Activated CD8-positive, alpha-beta memory T cell treated with anti-CD3 and anti-CD28 coated beads, Interleukin-2, amount 10 ng/mL, durations not matched to agents 7 days and 5 days (primary cell): Measurements from ENCODE around the gene NDC1. TPM values are rescaled to one million over a fixed set of nuclear protein-coding genes. Genes with fewer than 3 reads are reported as not detected.
"Not testable (repeated sequence)": the region's sequence is repeated elsewhere in the genome, so short reads cannot be mapped to it uniquely, and the experiment has no call there.

Experiments used
- ATAC-seq: fragments of 150-1000 bp; cut with Tn5 transposase; one replicate; pipeline ENCODE4 v1.10.0; 2021; ENCODE audit warnings: moderate library complexity
- CTCF ChIA-PET: fragments of 350-600 bp; sonication (Branson Sonifier 250); formaldehyde crosslinking; loops from one replicate; lab custom pipeline; 2021; ENCODE audit warnings: antibody characterized with exemption; lab: Charles Lee
- DNase-seq: peaks from one replicate; pipeline ENCODE4 v3.0.0-alpha.2; 2020
- H3K27ac Mint-ChIP-seq: one replicate; pipeline ENCODE4 v1.8.0; 2021; ENCODE audit warnings: mild to moderate bottlenecking, mixed read lengths
- H3K27me3 Mint-ChIP-seq: one replicate; pipeline ENCODE4 v1.8.0; 2021; ENCODE audit warnings: mixed read lengths
- H3K36me3 Mint-ChIP-seq: one replicate; pipeline ENCODE4 v1.8.0; 2021; ENCODE audit warnings: mild to moderate bottlenecking, mixed read lengths
- H3K4me1 Mint-ChIP-seq: one replicate; pipeline ENCODE4 v1.8.0; 2021; ENCODE audit warnings: mixed read lengths
- H3K4me3 Mint-ChIP-seq: one replicate; pipeline ENCODE4 v1.8.0; 2021; ENCODE audit warnings: mild to moderate bottlenecking, moderate library complexity, mixed read lengths
- H3K9me3 Mint-ChIP-seq: one replicate; pipeline ENCODE4 v1.8.0; 2022; ENCODE audit warnings: low read depth, mixed read lengths
- total RNA-seq, 2 experiments: library from RNA; stranded (reverse); gene quantifications; one replicate each; pipeline ENCODE4 v1.2.3, GENCODE V29; 2021

NDC1 gene
- total RNA-seq, 2 experiments from 2014 or later, result 26.1 to 35.5 TPM

DNA sequence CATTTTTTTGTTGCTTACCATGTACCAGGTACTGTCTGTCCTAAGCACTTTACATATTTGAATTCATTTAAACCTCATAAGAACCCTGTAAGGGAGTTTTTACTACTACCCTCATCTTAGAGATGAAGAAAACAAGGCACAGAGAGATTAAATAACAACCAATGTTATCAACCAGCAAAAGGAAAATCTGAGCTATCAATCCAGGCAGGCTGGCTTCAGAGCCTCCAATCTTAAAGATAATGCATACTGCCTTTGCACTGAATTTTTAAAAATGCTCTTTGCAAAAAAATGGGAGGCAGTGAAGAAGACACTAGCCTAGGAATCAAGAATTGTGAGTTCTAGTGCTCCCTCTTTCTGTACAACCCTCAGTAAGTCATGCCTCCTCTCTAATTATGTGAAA is 18.7 kb downstream of the NDC1 start:
- CTCF ChIA-PET, result no interaction called here
- no peaks in the 10 kb centered on the region for H3K27me3 Mint-ChIP-seq
- no peak overlapping the region for H3K27ac Mint-ChIP-seq
- H3K36me3 Mint-ChIP-seq, result peaks cover 59% of the 10 kb centered on the region
- no peaks in the 10 kb centered on the region for H3K9me3 Mint-ChIP-seq
- ATAC-seq, result no peak
- H3K4me1 Mint-ChIP-seq, result peaks cover 13% of the 10 kb centered on the region
- H3K4me3 Mint-ChIP-seq, result no peak overlapping the region
- no peak for DNase-seq

DNA sequence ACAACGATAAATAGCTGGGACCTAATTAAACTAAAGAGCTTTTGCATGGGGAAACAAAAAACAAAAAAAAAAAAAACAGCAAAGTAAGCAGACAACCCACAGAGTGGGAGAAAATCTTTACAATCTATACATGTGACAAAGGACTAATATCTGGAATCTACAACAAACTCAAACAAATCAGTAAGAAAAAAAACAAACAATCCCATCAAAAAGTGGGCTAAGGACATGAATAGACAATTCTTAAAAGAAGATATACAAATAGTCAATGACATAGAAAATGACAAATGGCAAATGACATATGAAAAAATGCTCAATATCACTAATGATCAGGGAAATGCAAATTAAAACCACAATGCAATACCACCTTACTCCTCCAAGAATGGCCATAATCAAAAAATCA is 21.5 kb downstream of the NDC1 start:
- peaks cover 77% of the 10 kb centered on the region for H3K36me3 Mint-ChIP-seq
- H3K27me3 Mint-ChIP-seq, CTCF ChIA-PET, H3K27ac Mint-ChIP-seq, H3K4me3 Mint-ChIP-seq, ATAC-seq, DNase-seq, H3K9me3 Mint-ChIP-seq: not testable (repeated sequence)
- H3K4me1 Mint-ChIP-seq, result peaks cover 23% of the 10 kb centered on the region

DNA sequence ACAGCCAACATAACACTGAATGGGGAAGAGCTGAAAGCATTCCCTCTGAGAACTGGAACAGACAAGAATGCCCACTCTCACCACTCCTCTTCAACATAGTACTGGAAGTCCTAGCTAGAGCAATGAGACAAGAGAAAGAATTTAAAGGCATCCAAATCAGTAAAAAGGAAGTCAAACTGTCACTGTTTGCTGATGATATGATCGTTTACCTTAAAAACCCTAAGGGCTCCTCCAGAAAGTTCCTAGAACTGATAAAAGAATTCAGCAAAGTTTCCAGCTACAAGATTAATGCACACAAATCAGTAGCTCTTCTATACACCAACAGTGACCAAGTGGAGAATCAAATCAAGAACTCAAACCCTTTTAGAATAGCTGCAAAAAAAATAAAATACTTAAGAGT is 22.6 kb downstream of the NDC1 start:
- H3K27ac Mint-ChIP-seq, CTCF ChIA-PET, DNase-seq, ATAC-seq, H3K9me3 Mint-ChIP-seq, H3K4me3 Mint-ChIP-seq, H3K27me3 Mint-ChIP-seq: not testable (repeated sequence)
- H3K4me1 Mint-ChIP-seq, result peaks cover 24% of the 10 kb centered on the region
- H3K36me3 Mint-ChIP-seq, result peaks cover 85% of the 10 kb centered on the region

DNA sequence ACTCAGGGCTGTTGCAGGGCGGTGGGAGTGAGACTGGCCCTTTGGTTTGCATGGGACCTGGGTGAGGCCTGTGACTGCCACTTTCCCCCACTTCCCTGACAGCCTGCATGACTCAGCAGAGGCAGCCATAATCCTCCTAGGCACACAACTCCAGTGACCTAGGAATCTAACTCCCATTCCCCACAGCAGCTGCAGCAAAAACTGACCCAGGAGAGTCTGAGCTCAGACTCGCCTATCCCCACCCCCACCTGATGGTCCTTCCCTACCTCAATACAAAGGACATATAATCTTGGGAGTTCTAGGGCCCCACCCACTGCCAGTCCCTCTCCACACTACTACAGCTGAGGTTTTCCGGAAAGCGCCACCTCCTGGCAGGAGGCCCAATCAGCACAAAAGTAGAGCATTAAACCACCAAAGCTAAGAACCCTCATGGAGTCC is 26.7 kb downstream of the NDC1 start:
- H3K9me3 Mint-ChIP-seq, result no peaks in the 10 kb centered on the region
- peaks cover 66% of the 10 kb centered on the region for H3K36me3 Mint-ChIP-seq
- H3K4me3 Mint-ChIP-seq, result no peak overlapping the region
- H3K27me3 Mint-ChIP-seq, result no peaks in the 10 kb centered on the region
- no peak for DNase-seq
- peak overlapping the region; percentile 5 for H3K27ac Mint-ChIP-seq
- ATAC-seq, result no peak
- peaks cover 20% of the 10 kb centered on the region for H3K4me1 Mint-ChIP-seq
- CTCF ChIA-PET, result interaction anchor here (0.8 to 1.2 kb wide), 3 partner anchors 13 to 104 kb away, joined by 3 read pairs; no protein-coding TSS in a partner anchor

DNA sequence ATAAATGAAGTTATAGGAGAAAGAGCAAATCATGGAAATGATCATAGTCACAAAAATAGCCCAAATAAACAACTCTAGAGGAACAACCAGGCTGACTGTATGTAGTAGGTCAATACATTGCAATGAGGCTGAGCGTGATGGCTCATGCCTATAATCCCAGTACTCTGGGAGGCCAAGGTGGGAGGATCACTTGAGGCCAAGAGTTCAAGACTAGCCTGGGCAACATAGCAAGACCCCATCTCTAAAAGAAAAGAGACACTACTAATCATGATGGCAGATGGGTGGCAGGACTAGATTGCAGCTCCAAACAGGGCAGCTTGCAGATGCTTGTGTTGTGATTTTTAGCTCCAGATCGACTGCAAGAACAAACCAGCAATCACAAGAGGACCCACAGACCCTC is 27.6 kb downstream of the NDC1 start:
- DNase-seq (no peak), ATAC-seq (no peak)
- H3K4me1 Mint-ChIP-seq, result peaks cover 20% of the 10 kb centered on the region
- CTCF ChIA-PET, result interaction anchor here (1.2 to 1.8 kb wide), 2 partner anchors 14 to 21 kb away, joined by 3 read pairs; no protein-coding TSS in a partner anchor
- peak overlapping the region; percentile 2 for H3K27ac Mint-ChIP-seq
- H3K27me3 Mint-ChIP-seq, result no peaks in the 10 kb centered on the region
- H3K36me3 Mint-ChIP-seq, result peaks cover 59% of the 10 kb centered on the region
- H3K4me3 Mint-ChIP-seq, result no peak overlapping the region
- no peaks in the 10 kb centered on the region for H3K9me3 Mint-ChIP-seq

DNA sequence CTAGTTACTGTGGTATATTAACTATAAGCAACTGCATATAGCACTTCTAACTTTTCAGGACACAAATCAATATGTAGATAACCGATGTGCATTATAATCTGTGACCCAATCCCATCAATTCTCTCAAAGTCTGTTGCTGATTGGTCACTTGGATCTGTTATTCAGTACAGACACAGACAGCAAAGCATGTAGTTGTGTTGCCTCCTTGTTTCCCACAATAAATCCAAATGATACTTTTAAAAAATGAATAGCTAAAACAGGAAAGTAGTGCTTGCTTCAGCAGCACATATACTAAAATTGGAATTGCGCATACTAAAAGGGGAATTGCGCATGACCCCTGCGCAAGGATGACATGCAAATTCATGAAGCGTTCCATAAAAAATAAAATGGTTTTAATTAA is 28.1 kb downstream of the NDC1 start:
- Mint-ChIP-seq H3K27me3 (no peaks in the 10 kb centered on the region), H3K4me1 (peaks cover 18% of the 10 kb centered on the region), H3K36me3 (peaks cover 55% of the 10 kb centered on the region), H3K9me3 (no peaks in the 10 kb centered on the region), H3K4me3 (no peak overlapping the region), H3K27ac (no peak overlapping the region)
- CTCF ChIA-PET, result interaction anchor here (0.6 to 1.8 kb wide), 2 partner anchors 14 to 16 kb away, joined by 3 read pairs; no protein-coding TSS in a partner anchor
- DNase-seq (no peak), ATAC-seq (no peak)

DNA sequence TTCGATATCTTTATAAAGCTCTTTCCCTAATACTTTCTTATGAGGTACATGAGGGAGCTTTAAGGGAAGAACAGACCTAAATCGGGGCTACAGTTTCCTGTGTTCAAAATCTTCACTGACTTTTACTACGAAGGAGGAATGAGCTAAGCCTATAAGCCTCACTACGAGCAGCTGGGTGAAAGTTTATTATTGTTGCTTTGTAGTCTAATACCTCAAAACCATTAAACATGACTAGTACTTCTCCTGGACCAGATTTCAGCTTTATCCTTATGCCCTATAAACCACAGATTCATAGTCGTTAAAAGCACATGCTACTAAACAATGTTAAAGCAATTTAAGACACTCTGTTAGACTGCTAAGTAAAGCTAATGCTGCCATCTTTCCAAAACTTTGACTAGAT is 30.2 kb downstream of the NDC1 start:
- Mint-ChIP-seq H3K36me3 (peaks cover 43% of the 10 kb centered on the region), H3K27ac (no peak overlapping the region), H3K9me3 (no peaks in the 10 kb centered on the region), H3K4me1 (peaks cover 7% of the 10 kb centered on the region), H3K27me3 (no peaks in the 10 kb centered on the region), H3K4me3 (no peak overlapping the region)
- CTCF ChIA-PET, result no interaction called here
- ATAC-seq (no peak), DNase-seq (no peak)

DNA sequence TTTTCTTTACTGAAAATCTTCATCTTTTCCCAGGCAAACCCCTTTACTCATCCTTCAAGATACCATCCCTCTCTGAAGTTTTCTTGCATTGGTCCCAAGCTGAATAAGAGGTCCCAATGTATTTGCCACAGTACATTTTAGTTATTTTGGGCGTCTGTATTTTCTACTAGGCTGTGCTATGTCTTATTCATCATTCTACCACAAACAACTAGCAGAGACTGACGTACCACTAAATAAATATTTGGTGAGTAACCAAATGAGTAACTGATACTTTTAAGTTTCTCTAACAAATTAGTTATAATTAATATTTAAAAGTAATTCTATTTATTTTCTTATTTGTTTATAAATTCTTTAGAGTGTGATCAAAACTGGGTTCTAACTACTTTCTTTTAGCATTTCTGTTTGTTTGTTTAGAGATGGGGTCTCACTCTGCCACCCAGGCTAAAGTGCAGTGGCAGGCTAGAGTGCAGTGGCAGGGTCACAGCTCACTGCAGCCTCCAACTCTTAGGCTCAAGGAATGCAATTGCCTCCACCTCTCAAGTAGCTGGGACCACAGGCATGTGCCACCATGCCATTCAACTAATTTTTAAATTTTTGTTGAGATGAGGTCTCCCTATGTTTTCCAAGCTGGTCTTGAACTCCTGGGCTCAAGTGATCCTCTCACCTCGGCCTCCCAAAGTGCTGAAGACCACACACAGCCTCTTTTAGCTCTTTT is 33.1 kb downstream of the NDC1 start:
- DNase-seq (no peak), ATAC-seq (no peak)
- H3K4me3 Mint-ChIP-seq, result no peak overlapping the region
- no peaks in the 10 kb centered on the region for H3K27me3 Mint-ChIP-seq
- CTCF ChIA-PET, result no interaction called here
- H3K27ac Mint-ChIP-seq, result no peak overlapping the region
- H3K4me1 Mint-ChIP-seq, result peaks cover 2% of the 10 kb centered on the region
- peaks cover 35% of the 10 kb centered on the region for H3K36me3 Mint-ChIP-seq
- no peaks in the 10 kb centered on the region for H3K9me3 Mint-ChIP-seq

DNA sequence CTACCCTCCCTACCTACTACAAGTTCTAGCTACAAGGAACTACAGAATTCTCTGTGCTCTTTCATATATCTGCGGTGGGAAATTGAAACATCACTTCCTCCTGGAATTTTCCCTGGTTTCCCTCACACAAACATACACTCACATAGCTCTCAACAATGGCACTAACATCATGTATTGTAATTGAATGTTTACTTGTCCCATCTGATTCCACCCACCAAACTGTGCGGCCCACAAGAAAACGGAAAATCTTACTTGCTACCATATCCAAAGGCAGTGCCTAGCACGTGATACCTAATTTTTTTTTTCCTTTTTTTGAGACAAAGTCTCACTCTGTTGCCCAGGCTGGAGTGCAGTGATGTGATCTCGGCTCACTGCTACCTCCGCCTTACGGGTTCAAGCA is 33.9 kb downstream of the NDC1 start:
- ATAC-seq (no peak), DNase-seq (no peak)
- CTCF ChIA-PET, result no interaction called here
- H3K36me3 Mint-ChIP-seq, result peaks cover 38% of the 10 kb centered on the region
- no peaks in the 10 kb centered on the region for H3K9me3 Mint-ChIP-seq
- H3K27me3 Mint-ChIP-seq, result no peaks in the 10 kb centered on the region
- H3K4me3 Mint-ChIP-seq, result no peak overlapping the region
- no peak overlapping the region for H3K27ac Mint-ChIP-seq
- H3K4me1 Mint-ChIP-seq, result peaks cover 2% of the 10 kb centered on the region

DNA sequence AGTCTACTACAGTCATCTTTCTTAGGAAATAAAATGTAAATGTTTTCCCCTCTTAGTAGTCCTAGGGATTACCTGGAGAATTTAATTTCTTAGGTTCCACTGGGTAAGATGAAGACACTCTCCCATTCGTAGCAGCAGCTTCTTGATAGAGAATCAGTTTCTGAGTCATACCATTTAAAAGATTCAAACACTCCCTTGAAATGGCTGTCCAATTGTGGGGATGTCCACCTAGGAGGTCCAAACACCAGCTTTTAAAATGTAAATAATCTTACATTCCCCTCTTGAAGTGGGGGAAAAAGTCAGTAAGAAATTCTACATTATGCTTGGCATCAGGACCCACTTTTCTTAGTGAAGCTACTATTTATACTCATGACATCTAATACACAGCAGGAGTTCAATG is 37.5 kb downstream of the NDC1 start:
- H3K9me3 Mint-ChIP-seq, result no peaks in the 10 kb centered on the region

DNA sequence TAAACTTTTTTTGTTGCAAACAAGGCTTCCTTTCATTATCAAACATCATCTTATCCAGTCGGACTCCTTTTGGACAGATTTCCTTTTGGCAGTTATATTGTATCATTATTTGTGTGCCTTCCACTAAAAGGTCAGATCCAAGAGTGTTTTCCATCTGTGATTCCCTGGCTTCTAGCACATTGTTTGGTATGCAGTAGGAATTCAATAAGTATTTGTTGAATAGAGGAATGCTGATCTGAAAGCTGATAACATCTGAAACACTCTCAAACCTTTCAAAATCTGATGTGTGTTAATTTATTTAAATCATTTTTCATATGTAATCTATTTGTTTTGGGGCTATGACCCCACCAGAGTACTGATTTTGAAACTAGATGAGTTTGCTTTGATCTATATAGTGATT is 39.0 kb downstream of the NDC1 start:
- no peaks in the 10 kb centered on the region for H3K9me3 Mint-ChIP-seq
- CTCF ChIA-PET, result no interaction called here
- no peaks in the 10 kb centered on the region for H3K4me1 Mint-ChIP-seq
- no peaks in the 10 kb centered on the region for H3K27me3 Mint-ChIP-seq
- H3K36me3 Mint-ChIP-seq, result peaks cover 49% of the 10 kb centered on the region
- DNase-seq (no peak), ATAC-seq (no peak)
- H3K27ac Mint-ChIP-seq, result no peak overlapping the region
- no peak overlapping the region for H3K4me3 Mint-ChIP-seq

More for the DNA sequence above, 37.5 kb downstream of the NDC1 start:
- peaks cover 42% of the 10 kb centered on the region for H3K36me3 Mint-ChIP-seq
- CTCF ChIA-PET, result interaction anchor here (0.6 to 1.7 kb wide), 3 partner anchors 60 to 513 kb away, joined by 3 to 4 read pairs (median 4); no protein-coding TSS in a partner anchor
- H3K4me1 Mint-ChIP-seq, result no peaks in the 10 kb centered on the region
- ATAC-seq (no peak), DNase-seq (no peak)
- H3K27ac Mint-ChIP-seq, result no peak overlapping the region
- no peak overlapping the region for H3K4me3 Mint-ChIP-seq
- H3K27me3 Mint-ChIP-seq, result no peaks in the 10 kb centered on the region

DNA sequence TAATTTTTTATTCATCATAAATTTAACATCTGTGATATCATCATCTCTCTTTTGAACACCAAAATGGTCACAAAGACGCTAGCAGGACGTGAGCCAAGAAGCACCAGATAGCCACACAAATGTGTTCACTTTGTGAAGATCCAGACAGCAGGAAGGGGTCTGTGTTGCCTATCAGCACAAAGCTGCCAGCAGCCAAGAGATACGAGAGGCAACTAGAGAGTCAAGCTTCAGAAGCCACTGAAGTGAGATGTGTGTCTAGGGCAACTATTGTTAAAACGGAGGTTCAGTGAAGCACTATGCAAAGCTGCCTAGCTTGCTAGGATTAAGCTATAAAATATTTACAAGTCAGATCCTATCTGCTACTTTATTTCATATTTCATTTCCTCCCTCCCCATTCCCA is 45.3 kb downstream of the NDC1 start:
- H3K27ac Mint-ChIP-seq, result no peak overlapping the region
- H3K27me3 Mint-ChIP-seq, result no peaks in the 10 kb centered on the region
- no peaks in the 10 kb centered on the region for H3K4me1 Mint-ChIP-seq
- ATAC-seq (no peak), DNase-seq (no peak)
- no peaks in the 10 kb centered on the region for H3K9me3 Mint-ChIP-seq
- H3K4me3 Mint-ChIP-seq, result no peak overlapping the region
- peaks cover 45% of the 10 kb centered on the region for H3K36me3 Mint-ChIP-seq
- CTCF ChIA-PET, result no interaction called here

DNA sequence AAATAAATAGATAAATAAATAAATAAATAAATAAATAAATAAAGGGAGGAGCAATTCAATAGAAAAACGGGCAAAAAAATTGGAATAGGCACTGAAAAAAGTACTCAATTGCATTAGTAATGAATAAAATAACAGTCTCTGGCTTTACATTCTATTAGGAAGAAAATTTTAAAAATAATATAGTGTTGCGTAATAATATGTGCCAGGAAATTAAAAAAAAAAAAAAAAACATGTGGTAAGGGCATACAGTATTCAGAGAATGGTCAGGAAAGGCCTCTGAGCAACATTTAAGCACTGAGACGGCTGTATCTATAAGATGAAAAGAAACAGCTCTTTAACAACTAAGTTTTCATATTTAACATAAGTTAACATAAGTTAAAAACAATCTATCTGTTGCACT is 50.4 kb downstream of the NDC1 start:
- Mint-ChIP-seq H3K36me3 (peaks cover 47% of the 10 kb centered on the region), H3K4me3 (no peak overlapping the region), H3K27me3 (no peaks in the 10 kb centered on the region), H3K27ac (no peak overlapping the region), H3K9me3 (no peaks in the 10 kb centered on the region), H3K4me1 (peaks cover 17% of the 10 kb centered on the region)
- ATAC-seq, result no peak
- CTCF ChIA-PET, result no interaction called here
- DNase-seq, result no peak

DNA sequence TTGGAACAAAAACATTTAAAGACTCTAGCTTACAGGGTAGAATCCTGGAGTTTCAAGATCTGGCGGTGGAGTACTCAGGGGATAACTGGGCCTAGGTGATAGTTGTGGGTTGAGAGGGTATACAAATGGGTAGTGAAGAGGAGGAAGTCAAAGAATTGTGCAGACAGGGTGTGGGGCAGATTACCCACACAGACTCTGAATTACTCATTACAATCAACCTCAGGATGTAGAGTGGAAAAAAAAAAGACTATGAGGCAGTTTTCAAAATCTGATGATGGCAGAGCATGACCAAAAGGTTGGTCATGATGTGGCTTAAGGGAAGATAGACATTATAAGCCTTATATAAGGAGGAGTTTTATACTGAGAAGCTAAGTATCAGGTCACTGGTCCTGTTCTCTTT is 55.0 kb downstream of the NDC1 start:
- CTCF ChIA-PET, result interaction anchor here (1.1 kb wide), 2 partner anchors 30 to 78 kb away, joined by 3 read pairs; no protein-coding TSS in a partner anchor
- H3K27me3 Mint-ChIP-seq, result no peaks in the 10 kb centered on the region
- peak overlapping the region; percentile 58 for H3K27ac Mint-ChIP-seq
- H3K4me1 Mint-ChIP-seq, result peaks cover 27% of the 10 kb centered on the region
- DNase-seq, result peak; percentile 69
- peaks cover 53% of the 10 kb centered on the region for H3K36me3 Mint-ChIP-seq
- no peak overlapping the region for H3K4me3 Mint-ChIP-seq
- no peaks in the 10 kb centered on the region for H3K9me3 Mint-ChIP-seq
- ATAC-seq, result peak; percentile 97
